H1 (cell line): ENCODE measurements around the gene C17orf100. TPM values are rescaled to one million over a fixed set of nuclear protein-coding genes. Genes with fewer than 3 reads are reported as not detected.

Experiments used
- CTCF ChIA-PET: fragments of 300-600 bp; sonication (Branson Sonifier 250); formaldehyde crosslinking; loops from one replicate; lab custom pipeline; 2021; ENCODE audit not compliant: partially characterized antibody; lab: Charles Lee
- POLR2A ChIA-PET: fragments of 300-600 bp; sonication (Branson Sonifier 250); formaldehyde crosslinking; loops from one replicate; lab custom pipeline; 2021; ENCODE audit warnings: inconsistent platforms; ENCODE audit not compliant: partially characterized antibody; lab: Charles Lee
- DNase-seq, 2 experiments: peaks; one replicate each; pipeline versions ENCODE4 v3.0.0 to v3.0.0-alpha.2; 2010 to 2022; ENCODE audit warnings: low spot score in 2 of 2, low read depth in 1 of 2, mixed read lengths in 1 of 2
- FAIRE-seq: peaks from 2 replicates; lab custom pipeline; 2011; peaks lifted over from hg19 to GRCh38; lab: Jason Lieb, UNC
- H2AFZ ChIP-seq: 2 replicates; pipeline ENCODE4 v1.8.1; 2012; ENCODE audit warnings: low read length, inconsistent platforms
- H2AK5ac ChIP-seq: 2 replicates; pipeline ENCODE4 v1.6.1; 2013; ENCODE audit warnings: low read depth, low read length
- H2BK120ac ChIP-seq: replicated peaks from 2 replicates; pipeline ENCODE3; 2013; ENCODE audit warnings: low read depth, low read length, inconsistent platforms
- H2BK12ac ChIP-seq: 2 replicates; pipeline ENCODE4 v1.6.1; 2013; ENCODE audit warnings: low read depth, low read length
- H2BK15ac ChIP-seq: 2 replicates; pipeline ENCODE4 v1.6.1; 2013; ENCODE audit warnings: low read length
- H2BK20ac ChIP-seq: 2 replicates; pipeline ENCODE4 v1.6.1; 2013; ENCODE audit warnings: low read length
- H2BK5ac ChIP-seq: 2 replicates; pipeline ENCODE4 v1.6.1; 2013; ENCODE audit warnings: low read depth, low read length
- H3K14ac ChIP-seq: 2 replicates; pipeline ENCODE4 v1.6.1; 2013; ENCODE audit warnings: inconsistent platforms; ENCODE audit not compliant: insufficient read length
- H3K18ac ChIP-seq: 2 replicates; pipeline ENCODE4 v1.6.1; 2013; ENCODE audit warnings: low read length; ENCODE audit errors: extremely low read depth
- H3K23ac ChIP-seq: 2 replicates; pipeline ENCODE4 v1.6.1; 2013; ENCODE audit warnings: inconsistent platforms; ENCODE audit not compliant: insufficient read length
- H3K23me2 ChIP-seq: 2 replicates; pipeline ENCODE4 v1.6.1; 2013; ENCODE audit warnings: low read depth, low read length
- H3K27ac ChIP-seq: 2 replicates; pipeline ENCODE4 v1.6.1; 2011; ENCODE audit warnings: low read depth, low read length, inconsistent platforms
- H3K27me3 ChIP-seq, 4 experiments: replicated peaks in 1 of 4; 1 replicate in 1 of 4; 2 replicates in 3 of 4; pipeline versions ENCODE4 v1.6.1 to v1.8.1; 2011 to 2013; ENCODE audit warnings: low read length in 3 of 4, mild to moderate bottlenecking in 3 of 4, inconsistent platforms in 2 of 4, mixed read lengths in 2 of 4, moderate library complexity in 1 of 4; ENCODE audit not compliant: control insufficient read depth in 3 of 4, insufficient read depth in 3 of 4; ENCODE audit errors: extremely low read depth in 1 of 4
- H3K36me3 ChIP-seq, 4 experiments: 2 replicates each; pipeline versions ENCODE4 v1.6.1 to v1.8.1; 2011 to 2013; ENCODE audit warnings: mild to moderate bottlenecking in 4 of 4, low read length in 3 of 4, moderate library complexity in 2 of 4, control low read depth in 1 of 4, inconsistent platforms in 1 of 4; ENCODE audit not compliant: insufficient read depth in 4 of 4, control insufficient read depth in 2 of 4
- H3K4ac ChIP-seq: replicated peaks from 2 replicates; pipeline ENCODE3; 2013; ENCODE audit warnings: low read length, low read depth, mixed read lengths, inconsistent platforms; ENCODE audit not compliant: insufficient read length
- H3K4me1 ChIP-seq, 4 experiments: replicated peaks in 1 of 4; 1 replicate in 1 of 4; 2 replicates in 3 of 4; pipeline versions ENCODE4 v1.6.1 to v1.8.1; 2011 to 2013; ENCODE audit warnings: low read length in 3 of 4, inconsistent platforms in 2 of 4, mixed read lengths in 1 of 4; ENCODE audit not compliant: insufficient read depth in 4 of 4, control insufficient read depth in 3 of 4
- H3K4me2 ChIP-seq, 2 experiments: 2 replicates each; pipeline versions ENCODE4 v1.6.1 to v1.8.1; 2011 to 2013; ENCODE audit warnings: low read depth in 2 of 2, low read length in 2 of 2, control low read depth in 1 of 2, inconsistent platforms in 1 of 2, mild to moderate bottlenecking in 1 of 2; ENCODE audit not compliant: insufficient read depth in 1 of 2
- H3K4me3 ChIP-seq, 4 experiments: fragments of 200-600, 300-600 bp in 1 of 4; sonication (generic), shearing (Covaris generic), sonication (Bioruptor Twin) in 1 of 4; 2 replicates each; pipeline versions ENCODE4 v1.5.1 to v1.8.1; 2011 to 2016; ENCODE audit warnings: low read length in 4 of 4, low read depth in 3 of 4, control low read depth in 2 of 4, inconsistent platforms in 2 of 4, mild to moderate bottlenecking in 2 of 4, mixed read lengths in 1 of 4, moderate library complexity in 1 of 4; ENCODE audit not compliant: insufficient read depth in 2 of 4; ENCODE audit errors: extremely low read depth in 1 of 4
- H3K56ac ChIP-seq: replicated peaks from 2 replicates; pipeline ENCODE3; 2013; ENCODE audit warnings: low read depth, mild to moderate bottlenecking, mixed read lengths, low read length, inconsistent platforms; ENCODE audit not compliant: insufficient read length
- H3K79me1 ChIP-seq: 2 replicates; pipeline ENCODE4 v1.6.1; 2013; ENCODE audit warnings: low read depth, low read length, control low read depth
- H3K79me2 ChIP-seq, 2 experiments: 2 replicates each; pipeline versions ENCODE4 v1.6.1 to v1.8.1; 2012 to 2013; ENCODE audit warnings: low read length in 2 of 2, mild to moderate bottlenecking in 2 of 2, inconsistent platforms in 1 of 2; ENCODE audit not compliant: insufficient read depth in 2 of 2, control insufficient read depth in 1 of 2
- H3K9ac ChIP-seq, 4 experiments: replicated peaks in 1 of 4; 1 replicate in 1 of 4; 2 replicates in 3 of 4; pipeline versions ENCODE4 v1.6.1 to v1.8.1; 2011 to 2013; ENCODE audit warnings: low read depth in 3 of 4, low read length in 3 of 4, control low read depth in 2 of 4, mild to moderate bottlenecking in 2 of 4, moderate library complexity in 2 of 4, inconsistent platforms in 1 of 4; ENCODE audit errors: extremely low read depth in 1 of 4
- H3K9me3 ChIP-seq, 2 experiments: 2 replicates each; pipeline versions ENCODE4 v1.6.1 to v1.8.1; 2012 to 2013; ENCODE audit warnings: mild to moderate bottlenecking in 2 of 2, moderate library complexity in 2 of 2, control low read depth in 1 of 2, inconsistent platforms in 1 of 2, low read depth in 1 of 2, low read length in 1 of 2, mixed read lengths in 1 of 2; ENCODE audit not compliant: insufficient read depth in 2 of 2
- H4K20me1 ChIP-seq, 2 experiments: replicated peaks in 1 of 2; 2 replicates each; pipeline versions ENCODE3 to v1.8.1; 2011 to 2013; ENCODE audit warnings: inconsistent platforms in 2 of 2, low read length in 2 of 2, mild to moderate bottlenecking in 1 of 2; ENCODE audit not compliant: insufficient read depth in 2 of 2, control insufficient read depth in 1 of 2
- H4K5ac ChIP-seq: 2 replicates; pipeline ENCODE4 v1.6.1; 2013; ENCODE audit warnings: low read length, low read depth, mixed read lengths, inconsistent platforms; ENCODE audit not compliant: insufficient read length
- H4K8ac ChIP-seq: 2 replicates; pipeline ENCODE4 v1.8.0; 2013; ENCODE audit warnings: mild to moderate bottlenecking, moderate library complexity, low read length, inconsistent platforms; ENCODE audit not compliant: insufficient read depth; ENCODE audit errors: extremely low read depth
- H4K91ac ChIP-seq: replicated peaks from 2 replicates; pipeline ENCODE3; 2013; ENCODE audit warnings: low read length, mixed read lengths, inconsistent platforms; ENCODE audit not compliant: insufficient read length
- ATF2 ChIP-seq: IDR thresholded peaks from 2 replicates; pipeline ENCODE4 v1.6.1; 2012; ENCODE audit warnings: low read length, inconsistent platforms
- CHD1 ChIP-seq: IDR thresholded peaks from 2 replicates; pipeline ENCODE4 v1.6.1; 2012; ENCODE audit warnings: low read depth, low read length, improper control_type of control experiment
- JUND ChIP-seq: IDR thresholded peaks from 2 replicates; pipeline ENCODE4 v1.6.1; 2011; ENCODE audit warnings: mild to moderate bottlenecking, improper control_type of control experiment, low read length
- KDM5A ChIP-seq: fragments of 200-600 bp; IDR thresholded peaks from 2 replicates; pipeline ENCODE4 v1.7.1; 2012; ENCODE audit warnings: mild to moderate bottlenecking, low read length, inconsistent platforms, mixed read lengths
- MAFK ChIP-seq: IDR thresholded peaks from 2 replicates; pipeline ENCODE4 v1.6.1; 2012; ENCODE audit warnings: low read depth, mild to moderate bottlenecking, improper control_type of control experiment, low read length
- MAX ChIP-seq: IDR thresholded peaks from 2 replicates; pipeline ENCODE4 v1.6.1; 2012; ENCODE audit warnings: inconsistent platforms
- NANOG ChIP-seq: IDR thresholded peaks from 2 replicates; pipeline ENCODE4 v1.6.1; 2011; ENCODE audit warnings: low read length, low read depth, mild to moderate bottlenecking, inconsistent platforms; ENCODE audit not compliant: insufficient read depth, poor library complexity, severe bottlenecking
- NRF1 ChIP-seq: IDR thresholded peaks from 2 replicates; pipeline ENCODE4 v1.6.1; 2011; ENCODE audit warnings: mild to moderate bottlenecking, low read depth, low read length, improper control_type of control experiment
- SIRT6 ChIP-seq: IDR thresholded peaks from one replicate; pipeline ENCODE4 v1.7.1; 2012; ENCODE audit warnings: low read length, inconsistent platforms
- SP2 ChIP-seq: IDR thresholded peaks from 2 replicates; pipeline ENCODE4 v1.6.1; 2012; ENCODE audit warnings: mild to moderate bottlenecking, low read length, inconsistent platforms
- SP4 ChIP-seq: IDR thresholded peaks from 2 replicates; pipeline ENCODE4 v1.6.1; 2012; ENCODE audit warnings: low read length, inconsistent platforms
- SUZ12 ChIP-seq: fragments of 200-600 bp; sonication (generic); IDR thresholded peaks from 2 replicates; pipeline ENCODE4 v1.6.1; 2012; ENCODE audit warnings: mild to moderate bottlenecking, inconsistent platforms, low read length, moderate library complexity, mixed read lengths
- TAF7 ChIP-seq: optimal IDR thresholded peaks from 2 replicates; pipeline ENCODE3; 2011; ENCODE audit warnings: low read depth, mild to moderate bottlenecking, inconsistent platforms, low read length, moderate library complexity, borderline replicate concordance
- WGBS, 2 experiments: shearing (Covaris generic) in 1 of 2; methylation state at CpG; one replicate each; pipeline versions ENCODE4 v1.1.6 to v1.1.7; 2013 to 2015; ENCODE audit warnings: low lambda C conversion rate in 2 of 2, mixed read lengths in 2 of 2, inconsistent platforms in 1 of 2, low coverage in 1 of 2, missing lambda C conversion rate in 1 of 2; ENCODE audit not compliant: insufficient replicate concordance in 2 of 2, insufficient coverage in 1 of 2, insufficient read length in 1 of 2; ENCODE audit errors: extremely low coverage in 1 of 2, missing lambda C conversion rate in 1 of 2; 5-methylcytosine and 5-hydroxymethylcytosine counted together
- polyA plus RNA-seq, 7 experiments: library from polyadenylated mRNA; depleted of rRNA in 3 of 7; stranded (reverse) in 5 of 7; unstranded in 2 of 7; fragments of >200 nt in 5 of 7; fragments of 200-250 nt in 2 of 7; gene quantifications; 1 replicate in 5 of 7; 2 replicates in 1 of 7; 4 replicates in 1 of 7; pipeline versions ENCODE4 v1.2.1 to v1.2.3, GENCODE V29; 2011 to 2013; ENCODE audit warnings: missing spikeins in 2 of 7, mixed read lengths in 2 of 7
- total RNA-seq: library from RNA; stranded (reverse); fragmentation: NEBNext Ultra II Directional; extraction: Animal tissue kit (Norgen Biotek cat#: 25700); gene quantifications from 2 replicates; pipeline ENCODE4 v1.2.1, GENCODE V29; 2021

C17orf100 gene
- total and polyA plus RNA-seq, 2 of the 8 experiments (the other 6 are each of a cell fraction or from before 2014, with no cell fraction given) = 2.1 to 2.8 TPM

GRCh38 chr17:6610011-6610410 is 41.6 kb upstream of the C17orf100 start:
- Histone ChIP-seq H2BK15ac (no peak overlapping the region), H3K23me2 (no peaks in the 10 kb centered on the region), H4K20me1 (peaks cover 0 to 6% of the 10 kb centered on the region in 2 experiments), H3K18ac (no peak overlapping the region), H2BK5ac (no peak overlapping the region), H3K56ac (no peak overlapping the region), H3K14ac (no peak overlapping the region), H3K79me1 (no peaks in the 10 kb centered on the region), H3K4me3 (no peak overlapping the region), H3K79me2 (no peaks in the 10 kb centered on the region), H3K9me3 (no peaks in the 10 kb centered on the region), H3K23ac (no peak overlapping the region), H4K91ac (no peak overlapping the region), H3K27ac (no peak overlapping the region), H4K8ac (no peak overlapping the region), H2AFZ (no peak overlapping the region), H2BK12ac (no peak overlapping the region), H2AK5ac (no peak overlapping the region), H3K4me1 (no peaks in the 10 kb centered on the region), H3K4ac (no peak overlapping the region), H2BK120ac (no peak overlapping the region), H3K36me3 (peaks cover 17 to 43% (median 39%) of the 10 kb centered on the region in 4 experiments; a peak in 7 of 8 replicates), H2BK20ac (no peak overlapping the region), H4K5ac (no peak overlapping the region), H3K9ac (no peak overlapping the region), H3K4me2 (no peak overlapping the region), H3K27me3 (no peaks in the 10 kb centered on the region)
- ChIA-PET POLR2A (interaction anchor here (0.9 kb wide), 1 partner anchor 14 kb away, joined by 3 read pairs; no protein-coding TSS in a partner anchor), CTCF (interaction anchor here (0.6 to 1.0 kb wide), 2 partner anchors 32 to 335 kb away, joined by 3 read pairs; no protein-coding TSS in a partner anchor)
- no peak for DNase-seq
- FAIRE-seq = no peak
- WGBS, 2 experiments = 88% methylated on average over 5 of the region's 5 CpGs; no CpG with 5 or more reads in 1 of the 2 experiments
- TF ChIP-seq NANOG (no peak), MAFK (no peak), JUND (no peak), SUZ12 (no peak), SIRT6 (no peak), MAX (no peak), CHD1 (no peak), NRF1 (no peak), ATF2 (no peak), TAF7 (no peak), SP2 (no peak), SP4 (no peak), KDM5A (no peak)
